MM.1S (cell line): ENCODE data around the gene OSBP2.

ENCODE experiments used
- DNase-seq: peaks from one replicate; pipeline ENCODE4 v3.0.0-alpha.2; 2015
- H2AFZ ChIP-seq: fragments of 300-600 bp; sonication (generic); 2 replicates; pipeline ENCODE4 v1.6.0; 2016; ENCODE audit warnings: antibody characterized with exemption, low read length
- H3F3A ChIP-seq: fragments of 300-600 bp; sonication (generic); 2 replicates; pipeline ENCODE4 v1.6.1; 2016; ENCODE audit warnings: mild to moderate bottlenecking, antibody characterized with exemption, low read length, moderate library complexity, mixed read lengths; ENCODE audit not compliant: insufficient read depth
- H3K27ac ChIP-seq: fragments of 300-600 bp; sonication (generic); 2 replicates; pipeline ENCODE4 v1.5.1; 2016; ENCODE audit warnings: mild to moderate bottlenecking, low read length
- H3K27me3 ChIP-seq: fragments of 300-600 bp; sonication (generic); replicated peaks from 2 replicates; pipeline ENCODE4 v1.6.0; 2016; ENCODE audit warnings: low read length; ENCODE audit not compliant: insufficient read depth
- H3K36me3 ChIP-seq: fragments of 300-600 bp; sonication (generic); replicated peaks from 2 replicates; pipeline ENCODE4 v1.6.1; 2016; ENCODE audit warnings: mild to moderate bottlenecking, low read length, mixed read lengths; ENCODE audit not compliant: insufficient read depth
- H3K4me1 ChIP-seq: fragments of 300-600 bp; sonication (generic); 2 replicates; pipeline ENCODE4 v1.6.1; 2016; ENCODE audit warnings: low read length, mixed read lengths
- H3K4me2 ChIP-seq: fragments of 300-600 bp; sonication (generic); 2 replicates; pipeline ENCODE4 v1.6.0; 2016; ENCODE audit warnings: low read depth, low read length
- H3K4me3 ChIP-seq: fragments of 300-600 bp; sonication (generic); 2 replicates; pipeline ENCODE4 v1.5.1; 2016; ENCODE audit warnings: low read length, mixed read lengths
- H3K79me2 ChIP-seq: fragments of 300-600 bp; sonication (generic); 2 replicates; pipeline ENCODE4 v1.6.1; 2016; ENCODE audit warnings: mixed run types, low read length, mixed read lengths
- H3K9ac ChIP-seq: fragments of 300-600 bp; sonication (generic); 2 replicates; pipeline ENCODE4 v1.6.1; 2016; ENCODE audit warnings: low read length, mixed read lengths
- H3K9me2 ChIP-seq: fragments of 300-600 bp; sonication (generic); replicated peaks from 2 replicates; pipeline ENCODE4 v1.6.1; 2016; ENCODE audit warnings: mild to moderate bottlenecking, low read length, mixed read lengths; ENCODE audit not compliant: insufficient read depth
- H3K9me3 ChIP-seq: fragments of 300-600 bp; sonication (generic); replicated peaks from 2 replicates; pipeline ENCODE4 v1.6.1; 2016; ENCODE audit warnings: mild to moderate bottlenecking, low read length, mixed read lengths; ENCODE audit not compliant: insufficient read depth
- H4K20me1 ChIP-seq: fragments of 300-600 bp; sonication (generic); 2 replicates; pipeline ENCODE4 v1.6.1; 2016; ENCODE audit warnings: mild to moderate bottlenecking, low read length, moderate library complexity, mixed read lengths; ENCODE audit not compliant: insufficient read depth
- EZH2 ChIP-seq: fragments of 300-600 bp; sonication (generic); optimal IDR thresholded peaks from 2 replicates; pipeline ENCODE3; 2017; ENCODE audit warnings: low read depth, mild to moderate bottlenecking, antibody characterized with exemption, low read length, mixed read lengths
- EZH2phosphoT487 ChIP-seq: fragments of 300-600 bp; sonication (generic); IDR thresholded peaks from 2 replicates; pipeline ENCODE4 v1.6.1; 2018; ENCODE audit warnings: antibody characterized with exemption, low read length
- TF ChIP-seq, protein P1 (sequence below): fragments of 300-600 bp; sonication (generic); IDR thresholded peaks from 2 replicates; pipeline ENCODE4 v1.5.1; 2016; ENCODE audit warnings: antibody characterized with exemption, low read length, mixed read lengths

The OSBP2 gene

GRCh38 chr22:30889996-30890480 lies 195.4 kb downstream of the OSBP2 start:
- Histone ChIP-seq H4K20me1 (no peaks in the 10 kb centered on the region), H3K27me3 (no peaks in the 10 kb centered on the region), H3K4me1 (no peaks in the 10 kb centered on the region), H3K79me2 (no peaks in the 10 kb centered on the region), H3K9me3 (no peaks in the 10 kb centered on the region), H3K36me3 (no peaks in the 10 kb centered on the region), H3K9me2 (no peaks in the 10 kb centered on the region), H3K27ac (no peak overlapping the region), H3K4me3 (no peak overlapping the region), H2AFZ (no peak overlapping the region), H3K4me2 (no peak overlapping the region), H3F3A (no peaks in the 10 kb centered on the region), H3K9ac (no peak overlapping the region)
- no peak for DNase-seq
- TF ChIP-seq EZH2phosphoT487 (no peak), EZH2 (no peak)
- TF ChIP-seq, protein P1, sequence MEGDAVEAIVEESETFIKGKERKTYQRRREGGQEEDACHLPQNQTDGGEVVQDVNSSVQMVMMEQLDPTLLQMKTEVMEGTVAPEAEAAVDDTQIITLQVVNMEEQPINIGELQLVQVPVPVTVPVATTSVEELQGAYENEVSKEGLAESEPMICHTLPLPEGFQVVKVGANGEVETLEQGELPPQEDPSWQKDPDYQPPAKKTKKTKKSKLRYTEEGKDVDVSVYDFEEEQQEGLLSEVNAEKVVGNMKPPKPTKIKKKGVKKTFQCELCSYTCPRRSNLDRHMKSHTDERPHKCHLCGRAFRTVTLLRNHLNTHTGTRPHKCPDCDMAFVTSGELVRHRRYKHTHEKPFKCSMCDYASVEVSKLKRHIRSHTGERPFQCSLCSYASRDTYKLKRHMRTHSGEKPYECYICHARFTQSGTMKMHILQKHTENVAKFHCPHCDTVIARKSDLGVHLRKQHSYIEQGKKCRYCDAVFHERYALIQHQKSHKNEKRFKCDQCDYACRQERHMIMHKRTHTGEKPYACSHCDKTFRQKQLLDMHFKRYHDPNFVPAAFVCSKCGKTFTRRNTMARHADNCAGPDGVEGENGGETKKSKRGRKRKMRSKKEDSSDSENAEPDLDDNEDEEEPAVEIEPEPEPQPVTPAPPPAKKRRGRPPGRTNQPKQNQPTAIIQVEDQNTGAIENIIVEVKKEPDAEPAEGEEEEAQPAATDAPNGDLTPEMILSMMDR = no peak

GRCh38 chr22:30890686-30891442 lies 196.2 kb downstream of the OSBP2 start:
- TF ChIP-seq, protein P1 = peak; percentile 70
- no peak for TF ChIP-seq EZH2phosphoT487
- Histone ChIP-seq H3K79me2 (no peaks in the 10 kb centered on the region), H3K4me2 (no peak overlapping the region), H2AFZ (no peak overlapping the region), H3K9ac (no peak overlapping the region), H4K20me1 (no peaks in the 10 kb centered on the region), H3K4me3 (no peak overlapping the region), H3K27ac (no peak overlapping the region), H3K36me3 (no peaks in the 10 kb centered on the region), H3K4me1 (no peaks in the 10 kb centered on the region), H3F3A (no peaks in the 10 kb centered on the region), H3K9me2 (no peaks in the 10 kb centered on the region), H3K27me3 (no peaks in the 10 kb centered on the region), H3K9me3 (no peaks in the 10 kb centered on the region)
- DNase-seq = peak; percentile 12

DNA sequence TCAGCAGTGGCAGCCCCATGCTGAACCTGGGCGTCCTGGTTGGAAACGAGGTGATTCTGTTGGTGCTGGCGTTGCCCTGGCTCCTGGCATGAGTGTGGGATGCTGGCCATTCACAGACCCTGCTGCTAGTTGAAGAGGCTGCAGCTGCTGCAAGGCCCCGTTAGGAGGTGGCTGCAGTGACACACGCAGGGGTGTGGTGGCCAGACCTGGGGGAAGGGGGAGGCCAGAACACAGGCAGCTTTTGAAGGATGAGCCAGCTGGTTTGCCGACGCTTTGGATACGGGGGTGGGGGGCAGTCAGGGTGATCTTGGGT lies 196.7 kb downstream of the OSBP2 start:
- TF ChIP-seq EZH2 = no peak
- TF ChIP-seq EZH2phosphoT487 = no peak
- TF ChIP-seq, protein P1 = no peak
- Histone ChIP-seq H3K9ac (no peak overlapping the region), H3K9me3 (no peaks in the 10 kb centered on the region), H3K27me3 (no peaks in the 10 kb centered on the region), H3K4me2 (no peak overlapping the region), H3K4me3 (no peak overlapping the region), H3K9me2 (no peaks in the 10 kb centered on the region), H3K27ac (no peak overlapping the region), H3K4me1 (no peaks in the 10 kb centered on the region), H3K79me2 (no peaks in the 10 kb centered on the region), H3K36me3 (no peaks in the 10 kb centered on the region), H3F3A (no peaks in the 10 kb centered on the region), H2AFZ (no peak overlapping the region), H4K20me1 (no peaks in the 10 kb centered on the region)
- no peak for DNase-seq
